K562 (cell line): ENCODE measurements around the gene PROKR1. TPM values are rescaled to one million over a fixed set of nuclear protein-coding genes. Genes with fewer than 3 reads are reported as not detected.

Experiments
- ARID2 ChIP-seq: fragments of 450-650 bp; IDR thresholded peaks from 2 replicates; pipeline ENCODE4 v1.6.1; 2017; ENCODE audit warnings: antibody characterized with exemption, mild to moderate bottlenecking
- DPF2 ChIP-seq: fragments of 450-650 bp; IDR thresholded peaks from 2 replicates; pipeline ENCODE4 v1.6.1; 2016
- E2F6 ChIP-seq, 2 experiments: IDR thresholded peaks; 2 replicates each; pipeline ENCODE4 v1.6.1; 2011; ENCODE audit warnings: borderline replicate concordance in 1 of 2, control low read depth in 1 of 2, low read depth in 1 of 2, low read length in 1 of 2, mild to moderate bottlenecking in 1 of 2, mixed read lengths in 1 of 2, moderate library complexity in 1 of 2; ENCODE audit not compliant: insufficient read depth in 1 of 2, insufficient read length in 1 of 2, poor library complexity in 1 of 2, severe bottlenecking in 1 of 2; ENCODE audit errors: extremely low read depth in 1 of 2
- HDAC3 ChIP-seq: fragments of 450-650 bp; IDR thresholded peaks from 2 replicates; pipeline ENCODE4 v1.6.1; 2018; ENCODE audit warnings: borderline replicate concordance, mild to moderate bottlenecking, moderate library complexity; ENCODE audit not compliant: partially characterized antibody
- MTA1 ChIP-seq: fragments of 450-650 bp; IDR thresholded peaks from 2 replicates; pipeline ENCODE4 v1.6.1; 2017; ENCODE audit warnings: borderline replicate concordance
- POLR2B ChIP-seq: fragments of 450-650 bp; IDR thresholded peaks from 2 replicates; pipeline ENCODE4 v1.6.1; 2018; ENCODE audit warnings: low read depth; ENCODE audit not compliant: partially characterized antibody
- PTRF ChIP-seq: fragments of 450-650 bp; IDR thresholded peaks from 2 replicates; pipeline ENCODE4 v1.6.1; 2016; ENCODE audit warnings: mild to moderate bottlenecking, missing genetic modification characterization, missing compliant biosample characterization
- SMAD3 ChIP-seq: fragments of 450-650 bp; formaldehyde crosslinking; conservative IDR thresholded peaks from 2 replicates; pipeline ENCODE4 v1.4.0; 2020; ENCODE audit warnings: mild to moderate bottlenecking
- TCF7L2 ChIP-seq: fragments of 150-350 bp; IDR thresholded peaks from 2 replicates; pipeline ENCODE4 v1.6.1; 2016; ENCODE audit warnings: low read depth, mild to moderate bottlenecking, low read length, moderate library complexity
- THAP7 ChIP-seq: fragments of 250-450 bp; sonication (Bioruptor Pico); IDR thresholded peaks from 2 replicates; pipeline ENCODE4 v1.5.0; 2021
- THRB ChIP-seq: fragments of 450-650 bp; formaldehyde crosslinking; conservative IDR thresholded peaks from 2 replicates; pipeline ENCODE4 v1.4.0; 2022; ENCODE audit warnings: mild to moderate bottlenecking, missing genetic modification characterization
- ZNF324 ChIP-seq: fragments of 250-450 bp; sonication (Bioruptor Pico); IDR thresholded peaks from 2 replicates; pipeline ENCODE4 v1.4.0; 2020; ENCODE audit warnings: mild to moderate bottlenecking
- polyA plus RNA-seq, 8 experiments: library from polyadenylated mRNA; depleted of rRNA in 4 of 8; stranded (reverse) in 5 of 8; unstranded in 3 of 8; fragments of >200 nt; fragmentation: Nextera tagmentation in 2 of 8; fragmentation: Illumina TruSeq in 1 of 8; extraction: Ambion mirVana in 2 of 8; extraction: Trizol in 1 of 8; gene quantifications; 2 replicates each; pipeline versions ENCODE4 v1.2.1 to v1.2.3, GENCODE V29; 2011 to 2014; ENCODE audit warnings: inconsistent platforms in 1 of 8, missing spikeins in 1 of 8
- total RNA-seq, 7 experiments: library from RNA; depleted of rRNA in 6 of 7; stranded (reverse); fragments of >200 nt in 6 of 7; fragmentation: Illumina TruSeq in 2 of 7; extraction: Trizol in 2 of 7; gene quantifications; 2 replicates each; pipeline versions ENCODE4 v1.2.1 to v1.2.3, GENCODE V29; 2011 to 2021; ENCODE audit warnings: low replicate concordance in 1 of 7
- TF ChIP-seq, protein P1 (sequence below), 2 experiments: fragments of 450-650 bp; IDR thresholded peaks; 2 replicates each; pipeline ENCODE4 v1.6.1; 2016; ENCODE audit warnings: mild to moderate bottlenecking in 2 of 2, borderline replicate concordance in 1 of 2, low read depth in 1 of 2, moderate library complexity in 1 of 2
- TF ChIP-seq, protein P2 (sequence below): fragments of 450-650 bp; IDR thresholded peaks from 2 replicates; pipeline ENCODE4 v1.6.1; 2016

The PROKR1 gene
- total and polyA plus RNA-seq, 9 of the 15 experiments (the other 6 are each of a cell fraction or from before 2014, with no cell fraction given): 0.01 to 0.18 (median 0.09) TPM; not detected in 1

DNA sequence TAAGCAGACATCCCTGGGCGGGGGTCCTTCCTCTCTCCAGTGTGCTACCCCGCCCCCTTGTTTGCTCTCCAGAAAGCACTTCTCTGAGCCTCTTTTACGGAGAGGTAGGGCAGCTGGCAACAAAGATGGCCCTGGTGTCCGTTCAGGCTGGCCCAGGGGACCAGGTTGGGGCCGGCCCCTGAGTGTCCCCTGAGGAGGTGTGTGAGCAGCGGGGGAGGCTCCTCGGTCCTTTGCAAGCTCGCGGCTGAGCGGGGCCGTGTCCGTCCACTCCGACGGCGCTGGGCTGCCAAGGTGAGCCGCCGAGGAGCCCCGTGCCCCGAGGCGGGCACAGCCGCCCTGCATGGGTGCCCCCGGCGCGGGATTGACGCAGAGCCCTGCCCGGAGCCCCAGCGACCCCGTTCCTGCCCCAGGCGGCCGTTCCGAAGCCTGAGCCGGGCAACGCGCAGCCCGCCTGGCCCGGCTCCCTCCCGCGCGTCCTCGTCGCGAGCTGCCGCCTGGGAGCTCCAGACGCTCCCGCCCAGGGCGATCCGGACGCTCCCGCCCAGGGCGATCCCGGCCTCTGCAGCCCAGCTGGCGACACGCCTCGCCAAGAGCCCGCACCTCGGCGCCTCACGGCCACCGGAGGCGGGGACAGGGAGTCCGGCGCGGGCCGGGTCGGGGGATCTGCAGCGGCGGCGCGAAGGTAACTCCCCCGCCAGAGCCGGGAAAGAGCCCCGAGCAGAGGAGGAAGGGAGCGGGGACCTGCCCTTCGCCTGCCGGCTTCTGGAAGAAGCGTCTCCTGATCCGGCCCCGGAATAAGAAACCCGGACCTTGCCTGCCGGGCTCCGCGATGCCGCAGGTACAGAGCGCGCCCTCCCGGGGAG, at the start of gene PROKR1 (continued):
- TF ChIP-seq, protein P1, sequence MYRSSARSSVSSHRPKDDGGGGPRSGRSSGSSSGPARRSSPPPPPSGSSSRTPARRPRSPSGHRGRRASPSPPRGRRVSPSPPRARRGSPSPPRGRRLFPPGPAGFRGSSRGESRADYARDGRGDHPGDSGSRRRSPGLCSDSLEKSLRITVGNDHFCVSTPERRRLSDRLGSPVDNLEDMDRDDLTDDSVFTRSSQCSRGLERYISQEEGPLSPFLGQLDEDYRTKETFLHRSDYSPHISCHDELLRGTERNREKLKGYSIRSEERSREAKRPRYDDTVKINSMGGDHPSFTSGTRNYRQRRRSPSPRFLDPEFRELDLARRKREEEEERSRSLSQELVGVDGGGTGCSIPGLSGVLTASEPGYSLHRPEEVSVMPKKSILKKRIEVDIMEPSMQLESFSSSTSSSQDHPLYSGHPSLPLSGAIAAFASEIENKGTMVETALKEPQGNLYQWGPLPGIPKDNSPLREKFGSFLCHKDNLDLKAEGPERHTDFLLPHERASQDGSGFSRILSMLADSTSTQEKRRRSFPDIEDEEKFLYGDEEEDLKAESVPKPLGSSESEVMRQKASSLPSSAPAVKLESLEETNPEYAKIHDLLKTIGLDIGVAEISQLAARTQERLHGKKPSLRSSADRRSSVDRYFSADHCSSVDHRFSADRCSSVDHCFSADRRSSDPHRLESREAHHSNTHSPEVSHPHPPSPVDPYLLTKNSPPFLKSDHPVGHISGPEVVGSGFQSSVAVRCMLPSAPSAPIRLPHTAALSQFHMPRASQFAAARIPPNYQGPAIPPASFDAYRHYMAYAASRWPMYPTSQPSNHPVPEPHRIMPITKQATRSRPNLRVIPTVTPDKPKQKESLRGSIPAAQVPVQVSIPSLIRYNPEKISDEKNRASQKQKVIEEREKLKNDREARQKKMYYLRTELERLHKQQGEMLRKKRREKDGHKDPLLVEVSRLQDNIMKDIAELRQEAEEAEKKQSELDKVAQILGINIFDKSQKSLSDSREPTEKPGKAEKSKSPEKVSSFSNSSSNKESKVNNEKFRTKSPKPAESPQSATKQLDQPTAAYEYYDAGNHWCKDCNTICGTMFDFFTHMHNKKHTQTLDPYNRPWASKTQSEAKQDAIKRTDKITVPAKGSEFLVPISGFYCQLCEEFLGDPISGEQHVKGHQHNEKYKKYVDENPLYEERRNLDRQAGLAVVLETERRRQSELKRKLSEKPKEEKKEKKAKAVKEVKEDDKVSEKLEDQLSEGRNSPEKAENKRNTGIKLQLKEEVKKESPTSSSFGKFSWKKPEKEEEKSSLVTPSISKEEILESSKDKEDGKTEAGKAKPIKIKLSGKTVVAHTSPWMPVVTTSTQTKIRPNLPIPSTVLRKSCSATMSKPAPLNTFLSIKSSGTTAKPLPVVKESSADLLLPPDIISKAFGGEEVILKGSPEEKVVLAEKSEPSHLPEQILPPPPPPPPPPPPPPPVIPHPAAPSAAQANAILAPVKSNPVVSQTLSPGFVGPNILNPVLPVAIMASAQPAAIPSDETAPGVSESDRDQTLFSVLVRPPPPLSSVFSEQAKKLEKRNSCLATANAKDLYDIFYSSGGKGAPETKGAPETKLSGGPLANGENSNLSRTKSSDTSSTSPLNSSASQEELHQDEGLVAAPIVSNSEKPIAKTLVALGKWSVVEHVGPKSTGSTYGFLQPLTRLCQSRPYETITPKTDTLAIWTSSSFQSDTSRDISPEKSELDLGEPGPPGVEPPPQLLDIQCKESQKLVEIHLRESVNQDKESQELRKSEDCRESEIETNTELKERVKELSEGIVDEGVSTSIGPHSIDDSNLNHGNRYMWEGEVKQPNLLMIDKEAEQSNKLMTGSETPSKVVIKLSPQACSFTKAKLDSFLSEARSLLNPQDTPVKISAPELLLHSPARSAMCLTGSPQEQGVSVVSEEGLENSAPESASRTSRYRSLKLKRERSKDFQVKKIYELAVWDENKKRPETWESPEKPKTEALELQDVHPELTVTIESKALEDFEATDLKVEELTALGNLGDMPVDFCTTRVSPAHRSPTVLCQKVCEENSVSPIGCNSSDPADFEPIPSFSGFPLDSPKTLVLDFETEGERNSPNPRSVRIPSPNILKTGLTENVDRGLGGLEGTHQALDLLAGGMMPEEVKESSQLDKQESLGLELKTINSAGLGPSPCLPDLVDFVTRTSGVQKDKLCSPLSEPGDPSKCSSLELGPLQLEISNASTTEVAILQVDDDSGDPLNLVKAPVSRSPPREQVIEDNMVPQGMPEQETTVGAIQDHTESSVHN (IDR thresholded peaks at IDR 0.05; ENCODE audit: borderline replicate concordance in 1 of 2, low read depth in 1 of 2): no peak
- TF ChIP-seq, protein P2, sequence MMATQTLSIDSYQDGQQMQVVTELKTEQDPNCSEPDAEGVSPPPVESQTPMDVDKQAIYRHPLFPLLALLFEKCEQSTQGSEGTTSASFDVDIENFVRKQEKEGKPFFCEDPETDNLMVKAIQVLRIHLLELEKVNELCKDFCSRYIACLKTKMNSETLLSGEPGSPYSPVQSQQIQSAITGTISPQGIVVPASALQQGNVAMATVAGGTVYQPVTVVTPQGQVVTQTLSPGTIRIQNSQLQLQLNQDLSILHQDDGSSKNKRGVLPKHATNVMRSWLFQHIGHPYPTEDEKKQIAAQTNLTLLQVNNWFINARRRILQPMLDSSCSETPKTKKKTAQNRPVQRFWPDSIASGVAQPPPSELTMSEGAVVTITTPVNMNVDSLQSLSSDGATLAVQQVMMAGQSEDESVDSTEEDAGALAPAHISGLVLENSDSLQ: no peak
- TF ChIP-seq DPF2: no peak
- TF ChIP-seq THAP7 (CRISPR knock-in tag): no peak
- no peak for TF ChIP-seq ZNF324 (CRISPR knock-in tag)
- no peak for TF ChIP-seq ARID2
- no peak for TF ChIP-seq THRB (CRISPR knock-in tag)
- no peak for TF ChIP-seq HDAC3
- TF ChIP-seq TCF7L2: no peak
- no peak for TF ChIP-seq SMAD3 (CRISPR knock-in tag)
- no peak for TF ChIP-seq MTA1
- no peak for TF ChIP-seq POLR2B
- TF ChIP-seq E2F6 (IDR thresholded peaks at IDR 0.05; ENCODE audit: borderline replicate concordance in 1 of 2, extremely low read depth in 1 of 2, insufficient read depth in 1 of 2, insufficient read length in 1 of 2, low read depth in 1 of 2, low read length in 1 of 2, poor library complexity in 1 of 2, severe bottlenecking in 1 of 2): peak; percentile 90 to 98
- TF ChIP-seq PTRF (tag): no peak
